GM19455 (cell line): Measurements from ENCODE around the gene EIF4G2.
"Not testable (repeated sequence)": the region's sequence is repeated elsewhere in the genome, so short reads cannot be mapped to it uniquely, and the experiment has no call there.

Source experiments
- ATAC-seq: cut with Tn5 transposase; IDR thresholded peaks from one replicate; pipeline ENCODE4 v1.9.1; 2021; ENCODE audit not compliant: unreplicated experiment

Gene EIF4G2

GRCh38 chr11:10808553-10809372 is at the start of gene EIF4G2:
Gene EIF4G2 (minus strand): TSS chr11:10808926.
- peak; percentile 89 for ATAC-seq

GRCh38 chr11:10857709-10858438 is 49.1 kb upstream of the EIF4G2 start, which contains the start of gene ZBED5:
Gene ZBED5 (minus strand): TSS chr11:10858053. CDS start chr11:10854945, 3,108 bp downstream.
- ATAC-seq: peak; percentile 91

GRCh38 chr11:10857459-10857708 is 48.7 kb upstream of the EIF4G2 start:
- peak; percentile 27 for ATAC-seq

- ATAC-seq: peak; percentile 4
Measured at GRCh38 chr11:10856689-10857458, 48.1 kb upstream of the EIF4G2 start.

GRCh38 chr11:10855295-10855694 is 46.6 kb upstream of the EIF4G2 start:
- ATAC-seq: no peak

- no peak for ATAC-seq
Measured at GRCh38 chr11:10847960-10848860, 39.5 kb upstream of the EIF4G2 start.

- no peak for ATAC-seq
Measured at GRCh38 chr11:10846660-10847059, 37.9 kb upstream of the EIF4G2 start.

- ATAC-seq: no peak
Measured at GRCh38 chr11:10845589-10845988, 36.9 kb upstream of the EIF4G2 start.

- no peak for ATAC-seq
Measured at GRCh38 chr11:10844796-10845195, 36.1 kb upstream of the EIF4G2 start.

- ATAC-seq: no peak
Measured at GRCh38 chr11:10844356-10844755, 35.6 kb upstream of the EIF4G2 start.

- no peak for ATAC-seq
Measured at GRCh38 chr11:10838881-10839280, 30.2 kb upstream of the EIF4G2 start.

- ATAC-seq: no peak
Measured at GRCh38 chr11:10838083-10838482, 29.4 kb upstream of the EIF4G2 start.

- not testable (repeated sequence) for ATAC-seq
Measured at GRCh38 chr11:10836884-10837283, 28.2 kb upstream of the EIF4G2 start.

- ATAC-seq: no peak
Measured at GRCh38 chr11:10829139-10829538, 20.4 kb upstream of the EIF4G2 start.

- ATAC-seq: no peak
Measured at GRCh38 chr11:10828402-10828801, 19.7 kb upstream of the EIF4G2 start.

GRCh38 chr11:10824888-10825287 is 16.2 kb upstream of the EIF4G2 start:
- ATAC-seq: no peak

GRCh38 chr11:10823152-10823579 is 14.4 kb upstream of the EIF4G2 start:
- no peak for ATAC-seq

GRCh38 chr11:10822491-10822890 is 13.8 kb upstream of the EIF4G2 start:
- ATAC-seq: not testable (repeated sequence)

- no peak for ATAC-seq
Measured at GRCh38 chr11:10818594-10818993, 9.9 kb upstream of the EIF4G2 start.

GRCh38 chr11:10813945-10814344 is 5.2 kb upstream of the EIF4G2 start:
- no peak for ATAC-seq
